OCI-LY1 (cell line): Measurements from ENCODE around the gene MCRS1.

Experiments used
- CTCF ChIP-seq: fragments of 200-600 bp; sonication (generic), shearing (Covaris generic); IDR thresholded peaks from 2 replicates; pipeline ENCODE4 v1.5.1; 2017; ENCODE audit warnings: mild to moderate bottlenecking, antibody characterized with exemption, low read length, moderate library complexity, mixed read lengths
- EZH2 ChIP-seq: fragments of 200-600 bp; sonication (generic), shearing (Covaris generic); IDR thresholded peaks from 2 replicates; pipeline ENCODE4 v1.8.0; 2017; ENCODE audit warnings: borderline replicate concordance, mixed run types, mild to moderate bottlenecking, antibody characterized with exemption, low read length, moderate library complexity, mixed read lengths

- TF ChIP-seq CTCF (no peak), EZH2 (no peak)
Measured at GRCh38 chr12:49550693-49551252, 17.2 kb downstream of the MCRS1 start.
